Large intestine (tissue), 3 donors: ENCODE results near the gene AMBRA1. TPM values are rescaled to one million over a fixed set of nuclear protein-coding genes. Genes with fewer than 3 reads are reported as not detected.

ENCODE experiments used
- DNase-seq, 2 donors: peaks; one replicate each; pipeline versions ENCODE4 v3.0.0 to v3.0.0-alpha.2; 2013
- H3K27ac ChIP-seq: one replicate; pipeline ENCODE4 v1.5.1; 2013; ENCODE audit warnings: low read length
- H3K27me3 ChIP-seq: 2 replicates; pipeline ENCODE4 v1.6.1; 2013; ENCODE audit warnings: low read length; ENCODE audit not compliant: control insufficient read depth, insufficient read depth
- H3K36me3 ChIP-seq: 2 replicates; pipeline ENCODE4 v1.6.1; 2013; ENCODE audit warnings: low read length; ENCODE audit not compliant: control insufficient read depth, insufficient read depth
- H3K4me1 ChIP-seq: one replicate; pipeline ENCODE4 v1.6.1; 2013; ENCODE audit warnings: low read length; ENCODE audit not compliant: control insufficient read depth, insufficient read depth
- H3K4me3 ChIP-seq: one replicate; pipeline ENCODE4 v1.5.1; 2013; ENCODE audit warnings: low read length
- H3K9me3 ChIP-seq: one replicate; pipeline ENCODE4 v1.6.1; 2013; ENCODE audit warnings: mild to moderate bottlenecking, low read depth, low read length, moderate library complexity; ENCODE audit not compliant: control insufficient read depth
- WGBS: methylation state at CpG from one replicate; pipeline ENCODE4 v1.1.5; 2013; ENCODE audit warnings: low lambda C conversion rate; ENCODE audit not compliant: insufficient coverage; 5-methylcytosine and 5-hydroxymethylcytosine counted together
- polyA plus RNA-seq: library from polyadenylated mRNA; unstranded; fragments of 120-200 nt; gene quantifications from one replicate; pipeline ENCODE4 v1.2.1, GENCODE V29; 2013

Gene AMBRA1
- polyA plus RNA-seq, 1 donor, result 20.2 TPM

- peaks cover 4% of the 10 kb centered on the region for H3K36me3 ChIP-seq
- WGBS, result 100% methylated on average over 4 of the region's 7 CpGs
- peaks cover 14% of the 10 kb centered on the region for H3K4me1 ChIP-seq
- no peaks in the 10 kb centered on the region for H3K9me3 ChIP-seq
- no peak for DNase-seq
- no peaks in the 10 kb centered on the region for H3K27me3 ChIP-seq
- H3K4me3 ChIP-seq, result no peak overlapping the region
- no peak overlapping the region for H3K27ac ChIP-seq
These were observed 118.5 kb downstream of the AMBRA1 start for GRCh38 chr11:46475051-46475925.

GRCh38 chr11:46472662-46472994 lies 121.2 kb downstream of the AMBRA1 start:
- no peaks in the 10 kb centered on the region for H3K9me3 ChIP-seq
- H3K4me3 ChIP-seq, result no peak overlapping the region
- H3K27ac ChIP-seq, result peak overlapping the region; percentile 84
- H3K4me1 ChIP-seq, result peaks cover 14% of the 10 kb centered on the region
- no CpG with 5 or more reads among the region's 1 CpG for WGBS
- peak; percentile 90 to 95 for DNase-seq
- H3K27me3 ChIP-seq, result no peaks in the 10 kb centered on the region
- H3K36me3 ChIP-seq, result peaks cover 9% of the 10 kb centered on the region

- H3K27me3 ChIP-seq, result no peaks in the 10 kb centered on the region
- no peak overlapping the region for H3K4me3 ChIP-seq
- H3K4me1 ChIP-seq, result peaks cover 14% of the 10 kb centered on the region
- no peaks in the 10 kb centered on the region for H3K9me3 ChIP-seq
- H3K27ac ChIP-seq, result peak overlapping the region; percentile 84
- no peak for DNase-seq
- peaks cover 10% of the 10 kb centered on the region for H3K36me3 ChIP-seq
- 88% methylated on average over 1 of the region's 5 CpGs for WGBS
These were observed 121.7 kb downstream of the AMBRA1 start for GRCh38 chr11:46471943-46472661.

GRCh38 chr11:46469926-46470325 lies 123.9 kb downstream of the AMBRA1 start:
- DNase-seq, result no peak
- no peak overlapping the region for H3K4me3 ChIP-seq
- no peaks in the 10 kb centered on the region for H3K27me3 ChIP-seq
- H3K9me3 ChIP-seq, result no peaks in the 10 kb centered on the region
- no CpG with 5 or more reads among the region's 4 CpGs for WGBS
- no peak overlapping the region for H3K27ac ChIP-seq
- peaks cover 5% of the 10 kb centered on the region for H3K36me3 ChIP-seq
- peaks cover 32% of the 10 kb centered on the region for H3K4me1 ChIP-seq

- WGBS, result no CpG with 5 or more reads among the region's 1 CpG
- DNase-seq, result peak; percentile 67 to 81
- Histone ChIP-seq H3K36me3 (peaks cover 5% of the 10 kb centered on the region), H3K4me3 (no peak overlapping the region), H3K27me3 (no peaks in the 10 kb centered on the region), H3K9me3 (no peaks in the 10 kb centered on the region), H3K27ac (peak overlapping the region; percentile 67), H3K4me1 (peaks cover 32% of the 10 kb centered on the region)
These were observed 128.1 kb downstream of the AMBRA1 start for GRCh38 chr11:46465683-46466082.

GRCh38 chr11:46463701-46464421 lies 130.0 kb downstream of the AMBRA1 start:
- no peak for DNase-seq
- Histone ChIP-seq H3K4me1 (peaks cover 32% of the 10 kb centered on the region), H3K27ac (no peak overlapping the region), H3K36me3 (peaks cover 5% of the 10 kb centered on the region), H3K27me3 (no peaks in the 10 kb centered on the region), H3K9me3 (no peaks in the 10 kb centered on the region), H3K4me3 (no peak overlapping the region)
- 87% methylated on average over 3 of the region's 5 CpGs for WGBS

- H3K9me3 ChIP-seq, result no peaks in the 10 kb centered on the region
- DNase-seq, result peak; percentile 28 to 60
- peaks cover 38% of the 10 kb centered on the region for H3K4me1 ChIP-seq
- H3K27ac ChIP-seq, result peak overlapping the region; percentile 17
- 50% methylated on average over 1 of the region's 1 CpG for WGBS
- H3K27me3 ChIP-seq, result no peaks in the 10 kb centered on the region
- H3K36me3 ChIP-seq, result no peaks in the 10 kb centered on the region
- no peak overlapping the region for H3K4me3 ChIP-seq
These were observed 132.3 kb downstream of the AMBRA1 start for GRCh38 chr11:46461461-46461927.

GRCh38 chr11:46458491-46458890 lies 135.3 kb downstream of the AMBRA1 start:
- Histone ChIP-seq H3K36me3 (no peaks in the 10 kb centered on the region), H3K4me1 (peaks cover 28% of the 10 kb centered on the region), H3K27me3 (no peaks in the 10 kb centered on the region), H3K4me3 (no peak overlapping the region), H3K9me3 (no peaks in the 10 kb centered on the region), H3K27ac (no peak overlapping the region)
- WGBS, result 100% methylated on average over 1 of the region's 2 CpGs
- DNase-seq, result no peak

GRCh38 chr11:46457659-46458424 lies 136.0 kb downstream of the AMBRA1 start:
- H3K4me1 ChIP-seq, result peaks cover 28% of the 10 kb centered on the region
- no peak overlapping the region for H3K4me3 ChIP-seq
- peak overlapping the region; percentile 62 for H3K27ac ChIP-seq
- H3K27me3 ChIP-seq, result no peaks in the 10 kb centered on the region
- no CpG with 5 or more reads among the region's 7 CpGs for WGBS
- H3K36me3 ChIP-seq, result no peaks in the 10 kb centered on the region
- no peaks in the 10 kb centered on the region for H3K9me3 ChIP-seq
- DNase-seq, result no peak
